OCI-LY3 (cell line): ENCODE results near the gene CNDP2.

Experiments
- EZH2phosphoT487 ChIP-seq: fragments of 200-600 bp; shearing (Covaris generic); IDR thresholded peaks from 2 replicates; pipeline ENCODE4 v1.6.1; 2018; ENCODE audit warnings: antibody characterized with exemption, mixed run types, low read depth
- TF ChIP-seq, protein P1 (sequence below): fragments of 200-600, 300-600 bp; sonication (generic); IDR thresholded peaks from 2 replicates; pipeline ENCODE4 v1.5.1; 2014; ENCODE audit warnings: antibody characterized with exemption, low read length, low read depth

GRCh38 chr18:74513149-74513882 lies 17.2 kb downstream of the CNDP2 start:
- TF ChIP-seq, protein P1, sequence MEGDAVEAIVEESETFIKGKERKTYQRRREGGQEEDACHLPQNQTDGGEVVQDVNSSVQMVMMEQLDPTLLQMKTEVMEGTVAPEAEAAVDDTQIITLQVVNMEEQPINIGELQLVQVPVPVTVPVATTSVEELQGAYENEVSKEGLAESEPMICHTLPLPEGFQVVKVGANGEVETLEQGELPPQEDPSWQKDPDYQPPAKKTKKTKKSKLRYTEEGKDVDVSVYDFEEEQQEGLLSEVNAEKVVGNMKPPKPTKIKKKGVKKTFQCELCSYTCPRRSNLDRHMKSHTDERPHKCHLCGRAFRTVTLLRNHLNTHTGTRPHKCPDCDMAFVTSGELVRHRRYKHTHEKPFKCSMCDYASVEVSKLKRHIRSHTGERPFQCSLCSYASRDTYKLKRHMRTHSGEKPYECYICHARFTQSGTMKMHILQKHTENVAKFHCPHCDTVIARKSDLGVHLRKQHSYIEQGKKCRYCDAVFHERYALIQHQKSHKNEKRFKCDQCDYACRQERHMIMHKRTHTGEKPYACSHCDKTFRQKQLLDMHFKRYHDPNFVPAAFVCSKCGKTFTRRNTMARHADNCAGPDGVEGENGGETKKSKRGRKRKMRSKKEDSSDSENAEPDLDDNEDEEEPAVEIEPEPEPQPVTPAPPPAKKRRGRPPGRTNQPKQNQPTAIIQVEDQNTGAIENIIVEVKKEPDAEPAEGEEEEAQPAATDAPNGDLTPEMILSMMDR = no peak
- no peak for TF ChIP-seq EZH2phosphoT487
